DOHH2 (cell line): Measurements from ENCODE around the gene NPY4R.
"Not testable (repeated sequence)": the region's sequence is repeated elsewhere in the genome, so short reads cannot be mapped to it uniquely, and the experiment has no call there.

ENCODE experiments used
- H3F3A ChIP-seq: fragments of 200-600 bp; sonication (generic), shearing (Covaris generic); 2 replicates; pipeline ENCODE4 v1.6.0; 2016; ENCODE audit warnings: antibody characterized with exemption, mild to moderate bottlenecking; ENCODE audit not compliant: control insufficient read depth, insufficient read depth
- H3K27ac ChIP-seq: fragments of 200-600 bp; sonication (generic); 2 replicates; pipeline ENCODE4 v1.5.1; 2014; ENCODE audit warnings: low read depth, mild to moderate bottlenecking, low read length, moderate library complexity
- H3K27me3 ChIP-seq: fragments of 200-600 bp; sonication (generic); 2 replicates; pipeline ENCODE4 v1.6.1; 2014; ENCODE audit warnings: mild to moderate bottlenecking, low read length, mixed read lengths; ENCODE audit not compliant: control insufficient read depth
- H3K36me3 ChIP-seq: fragments of 200-600 bp; sonication (generic); 2 replicates; pipeline ENCODE4 v1.6.1; 2014; ENCODE audit warnings: mild to moderate bottlenecking, low read length, moderate library complexity, mixed read lengths; ENCODE audit not compliant: control insufficient read depth
- H3K4me1 ChIP-seq: fragments of 200-600 bp; sonication (generic); 2 replicates; pipeline ENCODE4 v1.6.1; 2014; ENCODE audit warnings: mild to moderate bottlenecking, low read length, mixed read lengths; ENCODE audit not compliant: control insufficient read depth
- H3K4me2 ChIP-seq: fragments of 200-600 bp; sonication (generic); 2 replicates; pipeline ENCODE4 v1.6.0; 2014; ENCODE audit warnings: mild to moderate bottlenecking, low read length, moderate library complexity
- H3K4me3 ChIP-seq: fragments of 200-600 bp; sonication (generic); 2 replicates; pipeline ENCODE4 v1.5.1; 2014; ENCODE audit warnings: mild to moderate bottlenecking, low read length, mixed read lengths
- H3K79me2 ChIP-seq: fragments of 200-600 bp; sonication (generic); 2 replicates; pipeline ENCODE4 v1.6.1; 2014; ENCODE audit warnings: mild to moderate bottlenecking, low read length, mixed read lengths; ENCODE audit not compliant: control insufficient read depth
- H3K9me2 ChIP-seq: fragments of 200-600 bp; sonication (generic); replicated peaks from 2 replicates; pipeline ENCODE4 v1.6.1; 2014; ENCODE audit warnings: mild to moderate bottlenecking, low read length, mixed read lengths; ENCODE audit not compliant: control insufficient read depth
- H3K9me3 ChIP-seq: fragments of 200-600 bp; sonication (generic); 2 replicates; pipeline ENCODE4 v1.6.1; 2014; ENCODE audit warnings: antibody characterized with exemption, low read length, mixed read lengths; ENCODE audit not compliant: control insufficient read depth, insufficient read depth
- H4K20me1 ChIP-seq: fragments of 200-600 bp; sonication (generic); 2 replicates; pipeline ENCODE4 v1.6.0; 2014; ENCODE audit warnings: low read depth, mild to moderate bottlenecking, antibody characterized with exemption, low read length, moderate library complexity; ENCODE audit not compliant: control insufficient read depth, insufficient read depth

The NPY4R gene

GRCh38 chr10:46440942-46441341 lies 24.8 kb downstream of the NPY4R start:
- not testable (repeated sequence) for H3K27ac ChIP-seq, H3K4me1 ChIP-seq, H3K4me2 ChIP-seq, H3K36me3 ChIP-seq, H3F3A ChIP-seq, H3K79me2 ChIP-seq, H3K4me3 ChIP-seq, H3K27me3 ChIP-seq, H3K9me2 ChIP-seq, H3K9me3 ChIP-seq, H4K20me1 ChIP-seq

GRCh38 chr10:46423550-46423949 lies 42.2 kb downstream of the NPY4R start:
- not testable (repeated sequence) for H4K20me1 ChIP-seq, H3K27ac ChIP-seq, H3K9me2 ChIP-seq, H3F3A ChIP-seq, H3K79me2 ChIP-seq, H3K36me3 ChIP-seq, H3K9me3 ChIP-seq, H3K4me3 ChIP-seq, H3K4me1 ChIP-seq, H3K4me2 ChIP-seq, H3K27me3 ChIP-seq

- not testable (repeated sequence) for H3K27me3 ChIP-seq, H3K4me2 ChIP-seq, H3K27ac ChIP-seq, H3K9me3 ChIP-seq, H4K20me1 ChIP-seq, H3K79me2 ChIP-seq, H3F3A ChIP-seq, H3K36me3 ChIP-seq, H3K4me1 ChIP-seq, H3K4me3 ChIP-seq, H3K9me2 ChIP-seq
Measured at GRCh38 chr10:46419570-46420379, 46.0 kb downstream of the NPY4R start.

- not testable (repeated sequence) for H4K20me1 ChIP-seq, H3K36me3 ChIP-seq, H3K27ac ChIP-seq, H3K27me3 ChIP-seq, H3F3A ChIP-seq, H3K9me3 ChIP-seq, H3K9me2 ChIP-seq, H3K4me2 ChIP-seq, H3K4me3 ChIP-seq, H3K4me1 ChIP-seq, H3K79me2 ChIP-seq
Measured at GRCh38 chr10:46418283-46418682, 47.5 kb downstream of the NPY4R start.

GRCh38 chr10:46415291-46415690 lies 50.5 kb downstream of the NPY4R start:
- not testable (repeated sequence) for H3K79me2 ChIP-seq, H3K4me2 ChIP-seq, H3F3A ChIP-seq, H3K4me3 ChIP-seq, H3K27me3 ChIP-seq, H3K27ac ChIP-seq, H3K4me1 ChIP-seq, H3K9me3 ChIP-seq, H4K20me1 ChIP-seq, H3K9me2 ChIP-seq, H3K36me3 ChIP-seq

GRCh38 chr10:46412665-46413064 lies 53.1 kb downstream of the NPY4R start:
- H3K4me3 ChIP-seq, H3K9me3 ChIP-seq, H3K36me3 ChIP-seq, H3K27ac ChIP-seq, H3F3A ChIP-seq, H3K9me2 ChIP-seq, H3K4me1 ChIP-seq, H4K20me1 ChIP-seq, H3K79me2 ChIP-seq, H3K4me2 ChIP-seq, H3K27me3 ChIP-seq: not testable (repeated sequence)

- not testable (repeated sequence) for H3K4me3 ChIP-seq, H3K4me2 ChIP-seq, H4K20me1 ChIP-seq, H3K27me3 ChIP-seq, H3K79me2 ChIP-seq, H3K36me3 ChIP-seq, H3K9me3 ChIP-seq, H3F3A ChIP-seq, H3K4me1 ChIP-seq, H3K27ac ChIP-seq, H3K9me2 ChIP-seq
Measured at GRCh38 chr10:46411123-46411522, 54.6 kb downstream of the NPY4R start.
